Heart right ventricle (tissue), 16 donors: ENCODE results near the gene ELAVL1. TPM values are rescaled to one million over a fixed set of nuclear protein-coding genes. Genes with fewer than 3 reads are reported as not detected.
"Not testable (repeated sequence)": the region's sequence is repeated elsewhere in the genome, so short reads cannot be mapped to it uniquely, and the experiment has no call there.

Experiments used
- ATAC-seq, 8 donors: fragments of 200-7000 bp; cut with Tn5 transposase; one replicate each; pipeline ENCODE4 v1.9.1; 2020; ENCODE audit warnings: mild to moderate bottlenecking in 8 of 8, moderate library complexity in 8 of 8, moderate number of reproducible peaks in 1 of 8
- DNase-seq, 2 donors: peaks; one replicate each; pipeline ENCODE4 v3.0.0-alpha.2; 2020
- H3K27ac ChIP-seq, 10 donors: fragments of 200-600 bp; sonication (generic) in 2 of 10; one replicate each; pipeline versions ENCODE4 v1.5.0 to v1.8.0; 2020 to 2022; ENCODE audit warnings: mild to moderate bottlenecking in 3 of 10
- H3K27me3 ChIP-seq, 7 donors: fragments of 200-600 bp; one replicate each; pipeline ENCODE4 v1.8.0; 2021 to 2022; ENCODE audit warnings: mild to moderate bottlenecking in 2 of 7
- H3K36me3 ChIP-seq, 9 donors: fragments of 200-600 bp; sonication (generic) in 1 of 9; one replicate each; pipeline versions ENCODE4 v1.5.0 to v1.8.0; 2020 to 2022; ENCODE audit warnings: mild to moderate bottlenecking in 2 of 9
- H3K4me1 ChIP-seq, 9 donors: fragments of 200-600 bp; sonication (generic) in 1 of 9; one replicate each; pipeline versions ENCODE4 v1.5.0 to v1.8.0; 2020 to 2022; ENCODE audit warnings: mild to moderate bottlenecking in 4 of 9
- H3K4me3 ChIP-seq, 10 donors: fragments of 200-600 bp; sonication (generic) in 2 of 10; one replicate each; pipeline versions ENCODE4 v1.5.0 to v1.8.0; 2020 to 2022; ENCODE audit warnings: mild to moderate bottlenecking in 7 of 10, moderate library complexity in 2 of 10
- H3K9me3 ChIP-seq, 11 donors: fragments of 200-600 bp in 10 of 11; sonication (generic) in 2 of 11; one replicate each; pipeline versions ENCODE4 v1.5.0 to v1.8.0; 2013 to 2022; ENCODE audit warnings: mild to moderate bottlenecking in 2 of 11, control low read depth in 1 of 11, moderate library complexity in 1 of 11
- WGBS, 2 donors: extraction: QIAGEN DNeasy Blood & Tissue Kit; methylation state at CpG; one replicate each; pipeline ENCODE4 v1.1.7; 2013; ENCODE audit warnings: inconsistent platforms in 1 of 2; 5-methylcytosine and 5-hydroxymethylcytosine counted together
- intact Hi-C, 10 donors: fragments of 100-400 bp; cut with DNase I; formaldehyde crosslinking; loops; one replicate each; pipeline versions ENCODE4 v1.11.1 to v1.14.2; 2022
- polyA plus RNA-seq, 2 donors: library from polyadenylated mRNA; stranded (reverse); fragments of 200-250 nt; gene quantifications; one replicate each; pipeline ENCODE4 v1.2.3, GENCODE V29; 2013
- total RNA-seq, 10 donors: library from RNA; stranded (reverse); fragmentation: NEBNext Ultra II Directional in 3 of 10; extraction: Animal tissue kit (Norgen Biotek cat#: 25700) in 3 of 10; gene quantifications; one replicate each; pipeline versions ENCODE4 v1.2.1 to v1.2.4, GENCODE V29; 2021 to 2023
- TF ChIP-seq, protein P1 (sequence below), 9 donors: fragments of 200-600 bp; sonication (generic) in 2 of 9; IDR thresholded peaks; one replicate each; pipeline versions ENCODE4 v1.5.0 to v1.8.0; 2021 to 2022; ENCODE audit warnings: antibody characterized with exemption in 9 of 9, mild to moderate bottlenecking in 5 of 9, moderate library complexity in 1 of 9
- donor health status: Arrhythmogenic right ventricular cardiomyopathy.
- donor health status: ischemic (EF 13 %, LVEDD 7.1; RV severe dilation, severe dysfunction).
- donor health status: healthy with polysubstance abuse.
- donor health status: DM: no; HTN: yes; CAD: no.
- donor health status: DM: no; HTN: no; CAD: no.
- donor health status: ischemic (EF 25% LVEDD 6.9; RV normal size, moderate dysfunction).
- donor health status: ischemic (EF 25% LVEDD 5.7; RV mildly dilated, moderate dysfunction).
- donor health status: healthy.
- donor health status: DM: yes; HTN: yes; CAD: no.
- donor health status: Ischemic cardiomyopathy.
- donor health status: ischemic (EF 35%, LVEDD 5.7; RV mildly dilated, moderate dysfunction).
- donor health status: nonischemic (EF 11% LVEDD 7.7; RV severe dilation, severe dysfunction).
- donor health status: DM: yes; HTN: yes; CAD: no.
- donor health status: PGD.
- donor health status: ischemic (EF 29% LVEDD 5.4; RV normal size, mild dysfunction).
- donor health status: nonischemic (EF 23%, LVEDD 6.1; RV moderate dilation, normal function).

The ELAVL1 gene
- total and polyA plus RNA-seq, 12 donors: 11.6 to 60.1 (median 54.4) TPM

DNA sequence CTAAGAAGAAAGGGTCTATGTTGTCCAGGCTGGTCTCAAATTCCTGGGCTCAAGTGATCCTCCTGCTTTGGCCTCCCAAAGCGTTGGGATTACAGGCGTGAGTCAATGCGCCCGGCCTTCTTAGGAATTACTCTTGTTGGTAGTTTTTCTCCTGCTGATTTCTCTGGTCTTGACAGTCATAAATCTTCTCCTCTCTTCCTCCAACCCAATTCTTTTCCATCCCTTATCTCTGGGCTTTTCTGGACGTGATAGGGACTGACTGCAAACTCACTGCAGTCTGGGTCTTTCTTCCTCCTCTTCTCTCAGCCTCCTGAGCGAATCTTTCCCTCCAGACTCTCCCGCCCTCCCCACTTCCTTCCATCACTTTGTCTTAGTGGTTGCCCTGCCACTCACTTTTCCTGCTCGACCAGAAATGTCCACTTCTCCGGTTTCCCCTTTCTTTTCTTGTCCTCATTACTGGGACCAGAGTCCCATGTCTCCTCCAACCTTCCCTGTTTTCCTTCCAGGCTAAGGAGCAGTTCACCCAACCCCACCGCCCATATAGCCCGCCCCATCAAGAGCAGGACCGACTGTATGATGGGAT, 40.1 kb downstream of the ELAVL1 start:
- TF ChIP-seq, protein P1, sequence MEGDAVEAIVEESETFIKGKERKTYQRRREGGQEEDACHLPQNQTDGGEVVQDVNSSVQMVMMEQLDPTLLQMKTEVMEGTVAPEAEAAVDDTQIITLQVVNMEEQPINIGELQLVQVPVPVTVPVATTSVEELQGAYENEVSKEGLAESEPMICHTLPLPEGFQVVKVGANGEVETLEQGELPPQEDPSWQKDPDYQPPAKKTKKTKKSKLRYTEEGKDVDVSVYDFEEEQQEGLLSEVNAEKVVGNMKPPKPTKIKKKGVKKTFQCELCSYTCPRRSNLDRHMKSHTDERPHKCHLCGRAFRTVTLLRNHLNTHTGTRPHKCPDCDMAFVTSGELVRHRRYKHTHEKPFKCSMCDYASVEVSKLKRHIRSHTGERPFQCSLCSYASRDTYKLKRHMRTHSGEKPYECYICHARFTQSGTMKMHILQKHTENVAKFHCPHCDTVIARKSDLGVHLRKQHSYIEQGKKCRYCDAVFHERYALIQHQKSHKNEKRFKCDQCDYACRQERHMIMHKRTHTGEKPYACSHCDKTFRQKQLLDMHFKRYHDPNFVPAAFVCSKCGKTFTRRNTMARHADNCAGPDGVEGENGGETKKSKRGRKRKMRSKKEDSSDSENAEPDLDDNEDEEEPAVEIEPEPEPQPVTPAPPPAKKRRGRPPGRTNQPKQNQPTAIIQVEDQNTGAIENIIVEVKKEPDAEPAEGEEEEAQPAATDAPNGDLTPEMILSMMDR (IDR thresholded peaks at IDR 0.05): no peak
- Histone ChIP-seq H3K4me3 (no peak overlapping the region), H3K9me3 (no peaks in the 10 kb centered on the region), H3K27ac (no peak overlapping the region), H3K36me3 (peaks cover 0 to 100% (median 38%) of the 10 kb centered on the region in 9 donors), H3K4me1 (no peaks in the 10 kb centered on the region), H3K27me3 (no peaks in the 10 kb centered on the region)
- intact Hi-C loops: loop anchor here in 2 of 10 donors (5.0 to 10.0 kb wide), 2 partner anchors 37 to 189 kb away; no protein-coding TSS in a partner anchor
- DNase-seq: no peak
- WGBS, 2 donors: 89 to 92% methylated on average over 12 of the region's 12 CpGs
- ATAC-seq: no peak

DNA sequence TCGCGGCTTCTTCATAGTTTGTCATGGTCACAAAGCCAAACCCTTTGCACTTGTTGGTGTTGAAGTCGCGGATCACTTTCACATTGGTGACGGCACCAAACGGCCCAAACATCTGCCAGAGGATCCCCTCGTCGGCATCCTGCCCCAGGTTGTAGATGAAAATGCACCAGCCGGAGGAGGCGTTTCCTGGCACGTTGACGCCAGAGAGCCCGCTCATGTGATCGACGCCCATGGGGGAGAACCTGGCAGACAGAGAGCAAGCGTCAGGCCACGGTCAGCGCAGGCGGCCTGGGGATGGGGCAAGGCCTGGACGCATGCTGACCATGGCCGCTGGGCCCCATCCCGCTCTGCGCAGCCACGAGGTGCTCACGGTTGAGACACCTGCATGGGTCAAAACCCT, 41.9 kb downstream of the ELAVL1 start:
- H3K27me3 ChIP-seq: no peaks in the 10 kb centered on the region
- WGBS, 2 donors: 92 to 94% methylated on average over 25 of the region's 25 CpGs
- H3K27ac ChIP-seq: no peak overlapping the region
- no peak for DNase-seq
- ATAC-seq: no peak
- H3K4me1 ChIP-seq: no peaks in the 10 kb centered on the region
- no peaks in the 10 kb centered on the region for H3K9me3 ChIP-seq
- intact Hi-C loops: loop anchor here in 1 of 10 donors (10.0 kb wide), 1 partner anchor 191 kb away; no protein-coding TSS in a partner anchor
- TF ChIP-seq, protein P1 (IDR thresholded peaks at IDR 0.05): no peak
- H3K4me3 ChIP-seq: no peak overlapping the region
- peaks cover 0 to 99% (median 38%) of the 10 kb centered on the region in 9 donors for H3K36me3 ChIP-seq

DNA sequence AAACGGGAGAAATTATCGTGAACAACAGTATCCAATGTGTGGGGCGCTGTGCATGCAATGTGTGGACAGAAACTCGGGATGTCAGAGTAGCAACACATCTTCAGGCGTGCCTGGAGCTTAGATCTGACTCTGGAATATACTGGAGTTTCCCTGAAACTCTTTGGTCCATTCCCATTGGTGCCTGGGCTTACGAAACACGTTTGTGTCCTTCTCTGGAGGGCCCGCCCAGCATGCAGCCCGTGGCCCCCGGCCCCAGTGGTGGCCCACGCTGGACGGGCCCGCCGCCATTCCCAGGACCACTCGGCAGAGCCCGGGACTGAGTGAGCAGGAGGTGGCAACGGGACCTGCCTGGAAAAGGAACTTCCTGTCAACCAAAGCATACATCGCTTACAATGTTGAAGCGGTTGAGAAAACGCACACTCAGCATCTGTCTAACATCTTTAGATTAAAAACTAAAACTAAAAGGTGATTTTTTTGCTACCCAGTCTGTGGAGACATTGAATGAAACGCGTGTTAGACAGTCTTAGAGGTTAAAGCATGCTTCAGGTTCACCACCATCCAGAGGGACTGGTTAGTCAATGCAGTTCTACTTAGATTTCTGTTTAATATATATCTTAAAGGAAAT, 42.7 kb downstream of the ELAVL1 start:
- H3K36me3 ChIP-seq: peaks cover 0 to 97% (median 38%) of the 10 kb centered on the region in 9 donors
- no peak for ATAC-seq

DNA sequence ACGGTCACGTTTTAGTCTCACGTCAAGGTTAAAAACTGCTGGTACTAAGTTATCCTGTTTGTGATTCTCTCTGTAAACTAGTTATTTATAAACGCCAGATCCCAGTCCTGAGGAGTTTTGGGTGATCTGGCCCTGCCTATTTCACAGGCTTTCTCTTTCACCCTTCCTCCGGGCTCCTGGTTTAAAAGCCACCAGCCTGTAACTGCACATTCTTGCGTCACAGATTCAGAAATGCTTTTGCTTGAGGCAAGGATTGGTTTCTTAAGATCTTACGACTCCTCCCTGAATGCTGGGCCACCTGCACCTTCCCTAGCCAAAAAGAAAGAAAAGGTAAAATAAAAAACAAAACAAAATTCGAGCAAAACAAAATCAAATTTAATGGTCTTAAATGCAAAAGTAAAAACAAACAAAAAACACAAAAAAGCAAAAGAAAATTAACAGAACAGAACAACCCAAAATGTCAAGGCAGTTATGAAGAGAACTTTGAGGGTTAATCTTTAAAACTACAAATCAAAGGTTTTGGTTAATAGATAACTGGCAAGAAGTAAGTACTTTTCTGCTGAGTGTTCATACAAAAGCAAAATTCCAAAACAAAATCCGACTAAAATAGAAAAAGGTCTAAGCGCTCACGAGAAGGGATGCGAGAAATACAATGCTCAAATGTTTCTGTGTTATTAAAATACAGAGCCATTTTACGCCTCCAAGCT, 43.4 kb downstream of the ELAVL1 start:
- peaks cover 0 to 94% (median 36%) of the 10 kb centered on the region in 9 donors for H3K36me3 ChIP-seq
- intact Hi-C loops: loop anchor here in 1 of 10 donors (10.0 kb wide), 1 partner anchor 193 kb away; no protein-coding TSS in a partner anchor
- 90 to 93% methylated on average over 13 of the region's 13 CpGs for WGBS, 2 donors

More for the DNA sequence above, 42.7 kb downstream of the ELAVL1 start:
- Histone ChIP-seq H3K27me3 (no peaks in the 10 kb centered on the region), H3K4me1 (no peaks in the 10 kb centered on the region), H3K4me3 (no peak overlapping the region), H3K9me3 (no peaks in the 10 kb centered on the region), H3K27ac (no peak overlapping the region)
- WGBS, 2 donors: 90 to 91% methylated on average over 22 of the region's 22 CpGs
- intact Hi-C loops: loop anchor here in 1 of 10 donors (10.0 kb wide), 1 partner anchor 192 kb away; no protein-coding TSS in a partner anchor
- no peak for DNase-seq
- TF ChIP-seq, protein P1 (IDR thresholded peaks at IDR 0.05): no peak

DNA sequence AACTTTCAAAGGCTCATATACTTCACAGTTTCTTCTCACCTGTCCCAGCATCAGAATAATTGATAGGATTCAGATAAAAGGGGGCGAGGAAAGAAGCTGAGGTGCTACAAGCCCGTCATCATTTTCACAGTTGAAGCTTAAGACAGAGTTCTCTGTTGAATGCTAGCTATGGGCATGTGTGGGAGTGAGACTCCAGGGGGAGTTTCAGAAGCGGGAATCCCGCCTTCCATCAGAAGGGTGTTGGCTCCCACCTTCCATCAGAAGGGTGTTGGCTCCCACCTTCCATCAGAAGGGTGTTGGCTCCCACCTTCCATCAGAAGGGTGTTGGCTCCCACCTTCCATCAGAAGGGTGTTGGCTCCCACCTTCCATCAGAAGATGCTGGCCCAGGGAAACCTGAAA, 44.4 kb downstream of the ELAVL1 start:
- not testable (repeated sequence) for H3K4me1 ChIP-seq, H3K9me3 ChIP-seq, H3K27ac ChIP-seq, DNase-seq, H3K27me3 ChIP-seq, H3K4me3 ChIP-seq, ATAC-seq
- intact Hi-C loops: loop anchor here in 1 of 10 donors (10.0 kb wide), 1 partner anchor 194 kb away; no protein-coding TSS in a partner anchor
- peaks cover 0 to 84% (median 26%) of the 10 kb centered on the region in 9 donors for H3K36me3 ChIP-seq
- WGBS, 2 donors: 89 to 91% methylated on average over 4 of the region's 4 CpGs

More for the DNA sequence above, 43.4 kb downstream of the ELAVL1 start:
- no peaks in the 10 kb centered on the region for H3K4me1 ChIP-seq
- no peak overlapping the region for H3K4me3 ChIP-seq
- ATAC-seq (no peak), DNase-seq (no peak)
- no peak overlapping the region for H3K27ac ChIP-seq
- H3K9me3 ChIP-seq: no peaks in the 10 kb centered on the region
- no peaks in the 10 kb centered on the region for H3K27me3 ChIP-seq
- TF ChIP-seq, protein P1 (IDR thresholded peaks at IDR 0.05): no peak
